Caki2 (cell line): ENCODE results near the gene OPHN1. TPM values are rescaled to one million over a fixed set of nuclear protein-coding genes. Genes with fewer than 3 reads are reported as not detected.
"Not testable (repeated sequence)": the region's sequence is repeated elsewhere in the genome, so short reads cannot be mapped to it uniquely, and the experiment has no call there.

Experiments used
- DNase-seq: peaks from one replicate; pipeline ENCODE4 v3.0.0-alpha.2; 2015; ENCODE audit warnings: low read depth
- in situ Hi-C: cut with HindIII; loops from 2 replicates; pipeline ENCODE4 v1.10.0; 2016; ENCODE audit warnings: low sequenced_read_pairs, low pct_unique_long_range_greater_than_20kb, mixed read lengths
- total RNA-seq: library from RNA; depleted of rRNA; stranded (reverse); fragments of >200 nt; shearing (Covaris generic); gene quantifications from 2 replicates; pipeline ENCODE4 v1.2.3, GENCODE V29; 2014; ENCODE audit warnings: low replicate concordance

The OPHN1 gene
- total RNA-seq, 1 experiment from 2014 or later: 2.2 TPM

DNA sequence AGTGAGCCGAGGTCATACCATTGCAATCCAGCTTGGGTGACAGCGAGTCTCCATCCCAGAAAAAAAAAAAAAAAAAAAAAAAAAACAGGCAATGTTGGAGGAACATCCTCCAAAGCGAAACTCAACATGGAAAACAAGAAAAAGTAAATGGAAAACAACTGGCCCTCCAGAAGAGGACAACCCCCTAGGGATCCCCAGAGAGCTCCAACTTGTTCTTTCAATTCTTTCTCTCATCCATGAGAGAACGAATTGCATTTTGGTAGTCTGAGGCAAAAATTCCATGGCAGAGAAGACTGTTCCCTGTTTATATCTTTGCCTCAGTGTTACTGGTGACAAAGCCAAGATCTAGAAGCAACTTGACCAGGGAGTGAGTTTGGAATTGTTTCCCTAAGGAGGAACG, 49.8 kb downstream of the OPHN1 start:
- DNase-seq: no peak
- in situ Hi-C loops: no loop called here

DNA sequence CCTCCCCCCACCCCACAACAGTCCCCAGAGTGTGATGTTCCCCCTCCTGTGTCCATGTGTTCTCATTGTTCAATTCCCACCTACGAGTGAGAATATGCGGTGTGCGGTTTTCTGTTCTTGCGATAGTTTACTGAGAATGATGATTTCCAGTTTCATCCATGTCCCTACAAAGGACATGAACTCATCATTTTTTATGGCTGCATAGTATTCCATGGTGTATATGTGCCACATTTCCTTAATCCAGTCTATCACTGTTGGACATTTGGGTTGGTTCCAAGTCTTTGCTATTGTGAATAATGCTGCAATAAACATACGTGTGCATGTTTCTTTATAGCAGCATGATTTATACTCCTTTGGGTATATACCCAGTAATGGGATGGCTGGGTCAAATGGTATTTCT, 55.7 kb downstream of the OPHN1 start:
- in situ Hi-C loops, DNase-seq: not testable (repeated sequence)

DNA sequence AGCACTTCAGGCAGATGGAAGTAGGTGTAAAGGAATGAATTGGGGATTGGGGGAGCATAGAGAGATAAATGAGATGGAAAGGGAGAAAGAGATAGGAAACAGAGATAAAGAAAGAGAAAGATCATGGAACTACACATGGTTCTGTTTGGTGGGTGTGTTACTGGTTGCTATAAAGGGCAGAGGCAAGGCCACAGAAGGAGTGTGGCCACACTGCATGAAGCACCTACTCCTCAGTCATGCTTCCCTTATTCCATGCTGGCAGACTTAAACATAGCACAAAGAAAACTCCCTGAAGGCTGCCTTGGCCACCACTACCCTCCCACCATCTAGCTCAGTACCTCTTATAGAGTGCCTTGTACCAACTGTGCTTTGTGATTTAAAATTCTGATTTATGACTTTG, 56.9 kb downstream of the OPHN1 start:
- DNase-seq: no peak
- in situ Hi-C loops: no loop called here

DNA sequence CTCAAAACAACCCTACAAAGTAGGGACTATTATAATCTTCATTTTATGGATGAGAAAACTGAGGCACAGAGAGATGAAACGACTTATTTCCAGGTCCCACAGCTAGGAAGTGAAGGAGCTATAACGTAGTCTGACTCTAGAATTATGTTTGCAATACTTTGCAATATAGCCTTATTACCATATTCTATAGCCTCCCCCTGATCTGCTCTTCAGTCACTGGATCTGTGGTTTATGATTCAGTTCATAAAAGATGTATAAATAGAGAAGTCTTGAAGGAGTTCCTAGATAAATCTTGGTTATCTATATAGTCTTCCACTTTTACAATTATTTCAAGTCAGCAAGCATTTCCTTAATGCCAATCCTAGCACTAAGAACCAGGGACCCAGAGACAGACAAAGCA, 57.5 kb downstream of the OPHN1 start:
- in situ Hi-C loops: no loop called here
- no peak for DNase-seq

DNA sequence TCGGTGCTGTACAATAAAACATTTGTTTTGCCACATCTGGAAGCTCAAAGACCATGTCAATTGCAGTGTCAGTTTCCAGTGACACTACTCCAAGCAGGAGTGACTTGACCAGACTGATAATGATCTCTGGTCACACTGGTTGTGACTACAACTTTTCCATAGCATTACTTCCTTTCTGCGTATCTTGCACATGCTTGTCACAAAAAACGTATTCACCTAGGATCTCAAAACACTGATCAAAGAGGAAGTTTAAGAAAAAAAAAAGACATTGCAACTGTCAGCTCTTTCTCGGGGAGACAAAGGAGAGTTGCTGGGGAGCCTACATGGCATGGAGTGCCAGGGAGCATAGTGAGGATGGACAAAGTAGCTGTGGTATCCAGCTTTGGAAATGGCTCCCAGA, 60.6 kb downstream of the OPHN1 start:
- no peak for DNase-seq
- in situ Hi-C loops: no loop called here

DNA sequence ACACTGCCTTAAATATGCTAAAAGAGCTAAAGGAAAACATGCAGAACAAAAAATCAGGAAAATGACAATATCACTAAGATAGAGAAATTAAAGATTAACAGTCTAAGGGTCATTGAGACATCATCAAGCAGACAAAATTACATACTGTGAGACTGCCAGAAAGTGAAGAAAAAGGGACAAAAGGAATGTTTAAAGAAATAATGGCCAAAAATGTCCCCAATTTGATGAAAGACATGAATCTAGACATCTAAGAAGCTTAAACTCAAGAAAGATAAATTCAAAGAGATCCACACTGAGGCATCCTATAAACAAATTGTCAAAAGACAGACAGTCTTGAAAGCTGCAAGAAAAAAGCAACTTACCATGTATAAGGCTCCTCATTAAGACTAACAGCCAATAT, 63.7 kb downstream of the OPHN1 start:
- no peak for DNase-seq
- in situ Hi-C loops: no loop called here

DNA sequence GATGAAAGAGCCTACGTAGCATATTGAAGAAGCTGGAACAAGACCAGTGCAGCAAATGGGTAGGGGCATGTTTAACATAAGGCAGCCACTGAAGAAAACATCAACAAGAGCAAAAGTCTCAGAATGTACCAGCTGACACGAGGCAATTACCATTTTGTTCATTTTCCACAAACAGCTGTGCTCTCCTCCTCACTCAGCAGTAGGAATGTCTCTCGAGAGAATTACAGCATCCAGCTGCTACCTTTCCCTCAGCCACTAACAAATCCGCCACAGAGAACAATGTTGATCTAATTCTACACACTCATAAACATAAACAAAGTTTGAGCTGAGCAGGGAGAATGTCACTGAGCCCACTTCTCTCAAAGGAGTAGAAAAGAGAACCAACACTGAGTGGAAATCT, 68.0 kb downstream of the OPHN1 start:
- no peak for DNase-seq
- in situ Hi-C loops: no loop called here

DNA sequence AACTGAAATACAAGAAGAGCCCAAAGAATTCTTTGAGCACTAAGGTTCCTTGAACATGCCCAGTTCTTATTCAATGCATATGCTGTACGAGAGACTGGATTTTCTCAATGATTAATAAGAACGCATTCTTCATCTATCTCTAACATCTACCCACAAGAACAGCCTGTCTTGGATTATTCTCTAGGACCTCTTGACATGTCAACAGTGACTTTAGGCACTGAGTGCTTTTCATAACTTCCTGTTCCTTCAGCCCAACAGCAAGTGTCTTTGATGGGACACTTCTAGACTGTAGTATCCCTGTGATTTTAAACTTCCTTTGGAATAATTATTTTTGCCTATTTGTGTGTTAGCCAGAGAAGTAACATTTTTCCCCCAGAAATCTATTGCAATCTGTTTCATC, 69.3 kb downstream of the OPHN1 start:
- DNase-seq: no peak
- in situ Hi-C loops: no loop called here

DNA sequence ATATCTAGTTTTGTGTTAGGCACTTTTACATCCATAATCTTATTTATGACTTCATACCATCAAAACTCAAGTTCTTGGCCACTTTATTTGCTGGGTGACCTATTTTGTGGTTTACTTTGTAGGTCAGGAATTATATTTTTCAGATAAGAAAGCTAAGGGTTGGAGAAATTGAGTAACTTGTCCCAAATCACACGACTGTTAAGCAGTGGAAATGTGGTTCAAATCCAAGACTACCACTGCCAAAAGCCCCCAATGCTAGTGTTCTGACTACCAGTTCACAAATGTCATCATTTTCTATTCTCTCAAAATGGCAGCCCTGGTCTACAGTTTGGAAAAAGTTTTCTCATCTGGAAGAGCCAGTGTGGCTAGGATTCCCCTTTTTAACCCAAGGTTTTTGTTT, 74.6 kb downstream of the OPHN1 start:
- in situ Hi-C loops: no loop called here
- no peak for DNase-seq

DNA sequence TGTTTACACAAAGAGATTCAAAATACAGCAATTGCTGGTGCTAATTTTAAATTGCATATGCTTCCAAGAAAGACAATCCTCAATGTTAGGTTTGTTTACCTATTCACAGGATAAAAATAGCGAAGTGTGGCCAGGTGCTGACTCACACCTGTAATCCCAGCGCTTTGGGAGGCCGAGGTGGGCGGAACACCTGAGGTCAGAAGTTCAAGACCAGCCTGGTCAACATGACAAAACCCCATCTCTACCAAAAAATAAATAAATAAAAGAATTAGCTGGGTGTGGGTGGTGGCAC, 77.7 kb downstream of the OPHN1 start:
- in situ Hi-C loops: no loop called here
- DNase-seq: no peak

DNA sequence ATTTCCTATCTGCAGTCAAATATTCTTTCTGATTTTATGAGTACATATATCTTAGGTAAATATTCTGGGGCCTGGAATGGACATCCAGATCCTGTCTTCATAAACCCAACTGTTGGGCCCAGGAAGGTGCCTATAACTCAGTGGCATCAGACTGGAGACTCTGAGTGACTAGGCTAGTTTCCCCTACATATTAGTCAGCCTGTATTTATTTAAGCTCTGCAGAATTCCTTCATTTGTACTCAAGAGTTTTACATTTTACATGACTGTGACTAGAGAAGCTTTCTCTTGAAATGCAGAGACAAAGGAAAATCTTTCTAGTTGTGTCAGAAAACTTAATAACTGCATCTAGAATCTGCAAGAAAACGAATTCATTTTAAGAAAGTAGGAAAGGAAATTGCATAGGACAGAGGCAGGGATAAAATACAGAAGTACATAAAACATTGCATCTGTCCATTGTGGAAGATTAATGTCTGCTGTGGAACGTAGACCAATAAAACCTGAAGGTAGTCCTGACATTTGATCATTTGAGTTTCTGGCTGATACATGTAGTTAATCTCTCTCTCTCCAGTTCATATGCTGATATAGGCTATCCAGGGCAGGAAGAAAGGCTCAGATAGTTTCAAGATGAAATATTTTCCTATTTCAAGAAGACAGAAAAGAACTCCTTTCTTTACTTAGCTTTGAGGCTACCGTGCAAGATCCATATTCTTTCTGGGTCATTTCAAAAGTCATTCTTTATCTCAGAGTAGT, 78.2 kb downstream of the OPHN1 start:
- DNase-seq: peak; percentile 0
- in situ Hi-C loops: no loop called here

DNA sequence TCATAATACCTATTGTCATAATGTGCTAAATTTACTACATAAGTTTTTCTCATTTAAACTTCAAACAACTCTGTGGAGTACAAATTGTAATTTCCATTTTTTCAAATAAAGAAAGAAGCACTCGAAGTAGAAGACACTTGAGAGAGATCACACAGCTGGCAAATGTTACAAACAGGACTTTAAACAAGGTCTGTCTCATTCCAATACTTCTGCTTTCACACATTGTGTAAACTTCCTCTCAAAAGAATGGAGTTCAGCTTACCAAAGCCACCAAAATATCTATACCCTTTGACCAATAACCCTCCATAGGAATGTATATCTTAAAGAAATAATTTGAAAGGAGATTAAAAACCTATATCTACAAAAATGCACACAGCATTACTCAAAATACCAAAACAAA, 88.3 kb downstream of the OPHN1 start:
- in situ Hi-C loops: no loop called here
- no peak for DNase-seq

DNA sequence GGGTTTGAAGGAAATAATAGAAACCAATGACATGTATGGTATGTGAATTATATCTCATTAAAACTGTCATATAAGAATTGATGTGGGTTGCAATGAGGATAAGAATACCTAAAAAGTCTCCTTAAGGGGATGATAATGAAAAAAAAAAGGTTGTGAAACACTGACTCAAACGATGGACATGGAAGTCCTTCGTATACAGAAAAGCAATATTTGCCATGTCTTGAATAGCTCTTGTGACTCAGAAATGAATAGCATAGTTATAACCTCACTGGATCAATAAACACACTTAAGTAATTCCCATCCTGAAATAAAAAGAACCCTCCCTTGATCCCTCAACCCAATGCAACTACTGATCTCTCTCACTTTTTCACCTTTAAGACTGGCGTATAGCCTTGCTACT, 89.7 kb downstream of the OPHN1 start:
- no peak for DNase-seq

DNA sequence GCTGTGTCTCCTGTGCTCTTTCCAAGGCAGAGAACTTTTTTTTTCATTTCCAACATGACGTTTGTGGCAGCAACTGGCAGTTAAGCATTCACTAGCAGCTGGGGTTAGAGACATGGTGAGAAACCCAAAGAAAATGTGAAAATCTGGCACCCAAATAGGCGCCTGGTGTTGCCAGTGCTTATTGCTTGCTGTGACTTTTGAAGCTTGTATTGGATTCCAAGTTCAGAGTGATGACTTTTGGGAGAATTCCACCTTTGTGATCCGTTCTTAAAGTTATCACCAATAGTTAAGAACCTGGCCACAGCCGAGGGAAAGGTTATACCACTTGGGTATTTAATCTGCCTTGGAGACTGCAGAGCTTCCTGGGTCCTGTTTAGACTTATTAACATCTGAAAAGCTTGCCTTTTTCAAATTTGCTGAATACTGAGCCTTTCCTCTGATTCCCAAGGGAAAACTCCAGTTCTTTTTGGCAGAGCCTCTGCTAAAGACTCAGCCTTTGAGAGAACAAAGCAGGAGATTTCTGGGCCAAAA, 101.0 kb downstream of the OPHN1 start:
- no peak for DNase-seq
- in situ Hi-C loops: no loop called here

More for the DNA sequence above, 89.7 kb downstream of the OPHN1 start:
- in situ Hi-C loops: no loop called here

DNA sequence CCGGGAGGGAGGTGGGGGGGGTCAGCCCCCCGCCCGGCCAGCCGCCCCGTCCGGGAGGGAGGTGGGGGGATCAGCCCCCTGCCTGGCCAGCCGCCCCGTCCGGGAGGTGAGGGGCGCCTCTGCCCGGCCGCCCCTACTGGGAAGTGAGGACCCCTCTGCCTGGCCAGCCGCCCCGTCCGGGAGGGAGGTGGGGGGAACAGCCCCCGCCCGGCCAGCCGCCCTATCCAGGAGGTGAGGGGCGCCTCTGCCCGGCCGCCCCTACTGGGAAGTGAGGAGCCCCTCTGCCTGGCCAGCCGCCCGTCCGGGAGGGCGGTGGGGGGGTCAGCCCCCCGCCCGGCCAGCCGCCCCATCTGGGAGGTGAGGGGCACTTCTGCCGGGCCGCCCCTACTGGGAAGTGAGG, 106.5 kb downstream of the OPHN1 start:
- in situ Hi-C loops, DNase-seq: not testable (repeated sequence)

DNA sequence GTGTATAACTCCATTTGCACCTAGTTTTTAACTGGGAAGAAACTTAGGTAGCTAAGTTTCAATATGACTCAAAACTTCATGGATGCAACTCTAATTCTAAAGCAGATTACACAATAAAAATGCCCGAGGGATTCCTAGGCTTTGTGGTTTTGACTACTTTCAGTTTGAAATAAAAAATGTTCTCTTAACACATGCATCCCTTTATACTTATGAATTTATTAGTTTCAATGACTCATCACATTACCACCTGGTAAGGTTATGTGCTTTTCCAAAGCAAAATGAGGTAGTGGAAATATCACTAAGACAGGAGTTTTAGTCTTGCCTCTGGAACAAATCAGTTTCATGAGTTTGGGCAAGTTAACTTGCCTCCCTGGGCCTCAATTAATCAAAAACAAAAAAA, 125.5 kb downstream of the OPHN1 start:
- in situ Hi-C loops: no loop called here
- DNase-seq: peak; percentile 19

DNA sequence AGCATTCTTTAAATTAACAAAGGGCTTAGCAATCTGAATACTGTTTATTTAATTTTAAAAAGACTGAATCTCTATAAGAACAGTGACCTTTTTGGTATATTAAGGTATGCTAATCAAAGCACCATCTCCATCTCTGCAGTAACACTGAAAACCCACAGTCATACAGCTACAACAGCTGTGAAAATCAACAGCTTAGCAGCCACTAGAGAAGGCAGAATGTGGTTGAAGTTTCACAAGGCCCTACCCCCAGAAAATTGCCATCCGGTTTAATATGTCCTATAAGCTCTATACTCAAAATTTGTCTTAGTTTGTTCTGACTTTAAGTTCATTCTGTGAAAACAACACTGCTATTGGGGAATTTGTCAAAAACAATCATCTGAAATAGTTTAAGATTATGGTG, 128.7 kb downstream of the OPHN1 start:
- in situ Hi-C loops: no loop called here
- DNase-seq: no peak

DNA sequence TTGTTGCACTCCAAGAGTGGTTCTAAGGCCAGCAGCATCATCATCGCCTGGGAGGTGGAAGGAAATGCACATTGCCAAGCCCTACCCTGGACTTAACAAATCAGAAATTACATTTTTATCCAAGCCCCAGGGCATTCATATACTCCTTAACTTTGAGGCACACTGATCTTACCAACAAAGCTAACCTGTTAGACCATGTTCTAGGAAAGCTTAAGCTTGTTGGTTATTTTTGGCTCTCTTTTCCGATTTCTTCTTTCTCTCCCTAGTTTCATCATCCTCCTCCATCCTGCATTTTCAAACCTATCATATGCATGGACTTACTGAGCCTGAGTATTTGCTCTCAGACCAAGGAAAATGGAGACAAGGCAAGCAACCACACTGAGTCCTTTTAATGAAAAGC, 133.4 kb downstream of the OPHN1 start:
- in situ Hi-C loops: no loop called here

DNA sequence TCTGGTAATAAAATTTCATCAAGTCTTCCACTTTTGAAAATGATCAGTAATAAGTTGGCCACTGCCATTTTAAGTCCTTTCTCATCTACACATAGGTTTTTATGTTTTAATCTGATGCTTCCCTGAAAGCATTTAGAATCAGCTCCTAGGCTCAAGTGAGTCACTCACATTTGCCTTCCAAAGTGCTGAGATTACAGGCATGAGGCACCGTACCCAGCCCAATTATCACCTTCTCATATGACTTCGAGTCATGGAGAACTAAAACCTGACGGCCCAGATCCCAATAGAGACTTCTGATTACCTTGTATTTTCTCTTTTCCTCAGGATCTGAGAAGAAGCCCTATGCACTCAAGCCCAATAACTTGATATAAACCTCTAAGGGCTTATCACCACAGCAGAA, 140.8 kb downstream of the OPHN1 start:
- no peak for DNase-seq

More for the DNA sequence above, 133.4 kb downstream of the OPHN1 start:
- DNase-seq: no peak

DNA sequence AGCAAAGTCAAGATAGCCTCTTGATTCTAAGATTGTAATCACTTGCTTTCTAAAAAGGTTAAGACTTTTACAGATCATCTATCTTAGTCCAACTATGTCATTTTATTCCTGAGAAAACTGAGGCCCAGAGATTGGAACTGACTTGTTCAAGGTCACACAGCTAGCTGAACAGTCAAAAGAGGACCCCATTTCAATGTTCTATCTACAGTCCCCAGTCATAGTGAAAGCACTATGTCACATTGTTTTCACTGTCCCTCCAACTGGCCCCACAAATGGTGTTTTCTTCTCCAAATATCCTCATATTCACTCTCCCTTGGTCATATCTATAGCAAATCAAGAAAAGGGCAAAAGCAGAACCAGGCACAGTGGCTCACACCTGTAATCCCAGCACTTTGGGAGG, 145.2 kb downstream of the OPHN1 start:
- in situ Hi-C loops: no loop called here

More for the DNA sequence above, 140.8 kb downstream of the OPHN1 start:
- in situ Hi-C loops: no loop called here

More for the DNA sequence above, 145.2 kb downstream of the OPHN1 start:
- no peak for DNase-seq
